Panc1 (cell line): Measurements from ENCODE around the gene SUCO. TPM values are rescaled to one million over a fixed set of nuclear protein-coding genes. Genes with fewer than 3 reads are reported as not detected.

Experiments
- ATAC-seq: fragments of 200-7000 bp; cut with Tn5 transposase; 2 replicates; pipeline ENCODE4 v1.9.1; 2020; ENCODE audit warnings: mild to moderate bottlenecking, moderate library complexity
- BruUV-seq: library from RNA; stranded (reverse); fragments of 400-500 nt; replicated peaks from 2 replicates; lab custom pipeline; 2021; lab: Mats Ljungman, UMichigan
- CTCF ChIA-PET: fragments of 300-600 bp; sonication (Branson Sonifier 250); formaldehyde crosslinking; loops from one replicate; lab custom pipeline; 2022; ENCODE audit warnings: antibody characterized with exemption; lab: Charles Lee
- POLR2A ChIA-PET: fragments of 300-600 bp; sonication (Branson Sonifier 250); formaldehyde crosslinking; loops from one replicate; lab custom pipeline; 2022; ENCODE audit warnings: antibody characterized with exemption; lab: Charles Lee
- DNase-seq: peaks from one replicate; pipeline ENCODE4 v3.0.0-alpha.2; 2010; ENCODE audit warnings: low read depth, low spot score
- H3K27ac ChIP-seq: 2 replicates; pipeline ENCODE4 v1.5.1; 2011; ENCODE audit warnings: mild to moderate bottlenecking, low read length, inconsistent platforms
- H3K27me3 ChIP-seq: fragments of 200-500 bp; sonication (Bioruptor generic); 2 replicates; pipeline ENCODE4 v1.6.0; 2014; ENCODE audit warnings: low read length, inconsistent platforms; ENCODE audit not compliant: control insufficient read depth, insufficient read depth
- H3K36me3 ChIP-seq: fragments of 200-500 bp; sonication (Bioruptor generic); 2 replicates; pipeline ENCODE4 v1.5.1; 2014; ENCODE audit warnings: inconsistent platforms, mild to moderate bottlenecking, low read length, moderate library complexity; ENCODE audit not compliant: control insufficient read depth, insufficient read depth
- H3K4me1 ChIP-seq: 2 replicates; pipeline ENCODE4 v1.5.1; 2011; ENCODE audit warnings: inconsistent platforms, mild to moderate bottlenecking, low read length, moderate library complexity; ENCODE audit not compliant: control insufficient read depth, insufficient read depth
- H3K4me3 ChIP-seq, 2 experiments: 2 replicates each; pipeline ENCODE4 v1.5.1; 2011 to 2012; ENCODE audit warnings: low read depth in 2 of 2, low read length in 2 of 2, mild to moderate bottlenecking in 2 of 2, inconsistent platforms in 1 of 2, moderate library complexity in 1 of 2
- H3K9me3 ChIP-seq: fragments of 200-500 bp; sonication (Bioruptor generic); 2 replicates; pipeline ENCODE4 v1.5.1; 2014; ENCODE audit warnings: low read depth, mild to moderate bottlenecking, inconsistent platforms, low read length, moderate library complexity; ENCODE audit not compliant: control insufficient read depth, insufficient read depth
- CTCF ChIP-seq: fragments of 450-650 bp; IDR thresholded peaks from 2 replicates; pipeline ENCODE4 v1.5.1; 2017; ENCODE audit warnings: mild to moderate bottlenecking
- POLR2AphosphoS5 ChIP-seq: IDR thresholded peaks from 2 replicates; pipeline ENCODE4 v1.6.1; 2012; ENCODE audit warnings: mild to moderate bottlenecking, low read depth, low read length, moderate library complexity
- REST ChIP-seq, 2 experiments: IDR thresholded peaks; 2 replicates each; pipeline ENCODE4 v1.6.1; 2011 to 2012; ENCODE audit warnings: low read depth in 2 of 2, control low read depth in 1 of 2, low read length in 1 of 2, mild to moderate bottlenecking in 1 of 2, moderate library complexity in 1 of 2; ENCODE audit not compliant: insufficient read depth in 1 of 2
- SIN3A ChIP-seq: IDR thresholded peaks from 2 replicates; pipeline ENCODE4 v1.6.1; 2012; ENCODE audit warnings: low read depth, mild to moderate bottlenecking, low read length, moderate library complexity, borderline replicate concordance; ENCODE audit not compliant: insufficient read depth
- TCF7L2 ChIP-seq: IDR thresholded peaks from 2 replicates; pipeline ENCODE4 v1.6.1; 2011; ENCODE audit warnings: mild to moderate bottlenecking, low read depth, low read length, inconsistent platforms
- in situ Hi-C: cut with HindIII; loops from 2 replicates; pipeline ENCODE4 v1.10.0; 2016; ENCODE audit warnings: low sequenced_read_pairs, low pct_unique_long_range_greater_than_20kb
- intact Hi-C: fragments of 100-400 bp; cut with micrococcal nuclease; formaldehyde crosslinking; loops from one replicate; pipeline ENCODE4 v1.10.0; 2022; ENCODE audit not compliant: unreplicated experiment
- total RNA-seq: library from RNA; stranded (reverse); gene quantifications from one replicate; pipeline ENCODE4 v1.2.1, GENCODE V29; 2021; ENCODE audit not compliant: unreplicated experiment

Gene SUCO
- total RNA-seq, 1 experiment from 2014 or later = 31.3 TPM

- CTCF ChIA-PET = no interaction called here
Measured at GRCh38 chr1:172627702-172628101, 94.8 kb downstream of the SUCO start.

GRCh38 chr1:172628401-172628800 is 95.5 kb downstream of the SUCO start:
- no peak overlapping the region for H3K27ac ChIP-seq
- no peak overlapping the region for H3K4me3 ChIP-seq
- ATAC-seq (no peak), DNase-seq (no peak)
- H3K36me3 ChIP-seq = no peaks in the 10 kb centered on the region
- TF ChIP-seq REST (IDR thresholded peaks at IDR 0.05; ENCODE audit: insufficient read depth in 1 of 2, low read depth in 2 of 2, low read length in 1 of 2) (no peak), TCF7L2 (no peak), POLR2AphosphoS5 (no peak), CTCF (no peak), SIN3A (no peak)
- no peaks in the 10 kb centered on the region for H3K27me3 ChIP-seq
- no peaks in the 10 kb centered on the region for H3K4me1 ChIP-seq
- ChIA-PET CTCF (no interaction called here), POLR2A (no interaction called here)
- in situ Hi-C loops (no loop called here), intact Hi-C loops (no loop called here)
- no TSS peak for BruUV-seq
- H3K9me3 ChIP-seq = no peaks in the 10 kb centered on the region; the same call in 1 of the 2 replicates

More at GRCh38 chr1:172627702-172628101, 94.8 kb downstream of the SUCO start:
- Histone ChIP-seq H3K4me3 (no peak overlapping the region), H3K4me1 (no peaks in the 10 kb centered on the region), H3K27me3 (no peaks in the 10 kb centered on the region), H3K9me3 (no peaks in the 10 kb centered on the region; the same call in 1 of the 2 replicates), H3K27ac (no peak overlapping the region), H3K36me3 (no peaks in the 10 kb centered on the region)
- in situ Hi-C loops = no loop called here
- intact Hi-C loops = no loop called here
- DNase-seq (no peak), ATAC-seq (no peak)
- POLR2A ChIA-PET = no interaction called here
- TF ChIP-seq POLR2AphosphoS5 (no peak), TCF7L2 (no peak), SIN3A (no peak), CTCF (no peak), REST (IDR thresholded peaks at IDR 0.05; ENCODE audit: insufficient read depth in 1 of 2, low read depth in 2 of 2, low read length in 1 of 2) (no peak)
- no TSS peak for BruUV-seq
